Trophoblast cell (in vitro differentiated cells and primary cell): ENCODE results near the gene SPRYD3.

Experiments used
- DNase-seq, 2 donors: peaks; one replicate each; pipeline ENCODE4 v3.0.0-alpha.2; 2016
- H2AFZ ChIP-seq: 2 replicates; pipeline ENCODE4 v1.6.1; 2013; ENCODE audit warnings: low read length, moderate library complexity, mild to moderate bottlenecking; ENCODE audit not compliant: insufficient read depth, poor library complexity
- H2AK5ac ChIP-seq: 2 replicates; pipeline ENCODE4 v1.6.1; 2013; ENCODE audit warnings: mild to moderate bottlenecking, low read length
- H2BK120ac ChIP-seq: 2 replicates; pipeline ENCODE4 v1.6.1; 2013; ENCODE audit warnings: low read length, mild to moderate bottlenecking, moderate library complexity; ENCODE audit not compliant: insufficient read depth, poor library complexity
- H2BK12ac ChIP-seq: 2 replicates; pipeline ENCODE4 v1.6.1; 2013; ENCODE audit warnings: mild to moderate bottlenecking, low read length, moderate library complexity
- H2BK5ac ChIP-seq: 2 replicates; pipeline ENCODE4 v1.6.1; 2013; ENCODE audit warnings: low read length, low read depth, moderate library complexity, mild to moderate bottlenecking; ENCODE audit not compliant: poor library complexity
- H3K14ac ChIP-seq: 2 replicates; pipeline ENCODE4 v1.6.1; 2013; ENCODE audit warnings: mild to moderate bottlenecking, low read length
- H3K18ac ChIP-seq: 2 replicates; pipeline ENCODE4 v1.6.1; 2013; ENCODE audit warnings: mild to moderate bottlenecking, low read length
- H3K23ac ChIP-seq: 2 replicates; pipeline ENCODE4 v1.6.1; 2013; ENCODE audit warnings: low read length
- H3K27ac ChIP-seq: 2 replicates; pipeline ENCODE4 v1.5.1; 2013; ENCODE audit warnings: low read depth, mild to moderate bottlenecking, inconsistent platforms, low read length, moderate library complexity
- H3K27me3 ChIP-seq: 2 replicates; pipeline ENCODE4 v1.6.1; 2013; ENCODE audit warnings: inconsistent platforms, mild to moderate bottlenecking, low read length, moderate library complexity; ENCODE audit not compliant: insufficient read depth
- H3K36me3 ChIP-seq, 2 experiments: 1 replicate in 1 of 2; 2 replicates in 1 of 2; pipeline ENCODE4 v1.6.1; 2013; ENCODE audit warnings: low read length in 2 of 2, mild to moderate bottlenecking in 2 of 2, moderate library complexity in 1 of 2; ENCODE audit not compliant: insufficient read depth in 2 of 2, control insufficient read depth in 1 of 2
- H3K4ac ChIP-seq: 2 replicates; pipeline ENCODE4 v1.6.1; 2013; ENCODE audit warnings: low read depth, mild to moderate bottlenecking, low read length, moderate library complexity
- H3K4me1 ChIP-seq, 2 experiments: 1 replicate in 1 of 2; 2 replicates in 1 of 2; pipeline ENCODE4 v1.6.1; 2013; ENCODE audit warnings: low read length in 2 of 2, mild to moderate bottlenecking in 2 of 2, moderate library complexity in 1 of 2; ENCODE audit not compliant: insufficient read depth in 2 of 2, control insufficient read depth in 1 of 2
- H3K4me2 ChIP-seq: 2 replicates; pipeline ENCODE4 v1.6.1; 2013; ENCODE audit warnings: inconsistent platforms, mild to moderate bottlenecking, low read length, moderate library complexity
- H3K4me3 ChIP-seq: 2 replicates; pipeline ENCODE4 v1.5.1; 2013; ENCODE audit warnings: mild to moderate bottlenecking, low read depth, low read length, inconsistent platforms
- H3K79me1 ChIP-seq: one replicate; pipeline ENCODE4 v1.6.1; 2013; ENCODE audit warnings: low read length
- H3K79me2 ChIP-seq: 2 replicates; pipeline ENCODE4 v1.6.1; 2013; ENCODE audit warnings: low read length, mild to moderate bottlenecking; ENCODE audit not compliant: control insufficient read depth, insufficient read depth, poor library complexity
- H3K9ac ChIP-seq: 2 replicates; pipeline ENCODE4 v1.6.1; 2013; ENCODE audit warnings: mild to moderate bottlenecking, low read length
- H3K9me3 ChIP-seq: 2 replicates; pipeline ENCODE4 v1.6.1; 2013; ENCODE audit warnings: low read depth, mild to moderate bottlenecking, control low read depth, inconsistent platforms, low read length; ENCODE audit not compliant: insufficient read depth
- H4K12ac ChIP-seq: 2 replicates; pipeline ENCODE4 v1.6.1; 2013; ENCODE audit warnings: low read depth, mild to moderate bottlenecking, low read length, moderate library complexity
- H4K8ac ChIP-seq: 2 replicates; pipeline ENCODE4 v1.6.1; 2013; ENCODE audit warnings: low read depth, mild to moderate bottlenecking, low read length, moderate library complexity
- H4K91ac ChIP-seq: one replicate; pipeline ENCODE4 v1.6.1; 2013; ENCODE audit warnings: low read depth, mild to moderate bottlenecking, low read length, moderate library complexity
- WGBS: extraction: QIAGEN DNeasy Blood & Tissue Kit; methylation state at CpG from one replicate; pipeline ENCODE4 v1.1.7; 2013; ENCODE audit warnings: missing lambda C conversion rate; ENCODE audit not compliant: insufficient read length, insufficient coverage; ENCODE audit errors: extremely low coverage; 5-methylcytosine and 5-hydroxymethylcytosine counted together

The SPRYD3 gene

GRCh38 chr12:53056901-53057300 is 22.3 kb downstream of the SPRYD3 start:
- Histone ChIP-seq H2AK5ac (no peak overlapping the region), H2AFZ (no peak overlapping the region), H3K4ac (no peak overlapping the region), H3K14ac (no peak overlapping the region), H3K36me3 (no peaks in the 10 kb centered on the region), H3K79me2 (no peaks in the 10 kb centered on the region), H4K91ac (no peak overlapping the region), H2BK5ac (no peak overlapping the region), H3K4me3 (no peak overlapping the region), H3K18ac (no peak overlapping the region), H3K4me1 (peaks cover 6 to 11% of the 10 kb centered on the region in 2 experiments), H3K27me3 (no peaks in the 10 kb centered on the region), H4K8ac (no peak overlapping the region), H3K9ac (no peak overlapping the region), H3K27ac (no peak overlapping the region), H2BK12ac (no peak overlapping the region), H3K79me1 (peaks cover 2% of the 10 kb centered on the region), H4K12ac (no peak overlapping the region), H3K23ac (no peak overlapping the region), H2BK120ac (no peak overlapping the region), H3K9me3 (no peaks in the 10 kb centered on the region), H3K4me2 (no peak overlapping the region)
- no peak for DNase-seq
- no CpG with 5 or more reads among the region's 7 CpGs for WGBS

- no peak overlapping the region for H4K12ac ChIP-seq
These were observed 22.9 kb downstream of the SPRYD3 start for GRCh38 chr12:53056296-53056695.

GRCh38 chr12:53055471-53056266 is 23.5 kb downstream of the SPRYD3 start:
- WGBS, result no CpG with 5 or more reads among the region's 15 CpGs
- no peaks in the 10 kb centered on the region for H3K9me3 ChIP-seq
- H3K79me1 ChIP-seq, result peaks cover 3% of the 10 kb centered on the region
- no peak overlapping the region for H3K23ac ChIP-seq
- H2BK5ac ChIP-seq, result no peak overlapping the region
- H4K91ac ChIP-seq, result no peak overlapping the region
- H3K27ac ChIP-seq, result no peak overlapping the region
- H3K14ac ChIP-seq, result no peak overlapping the region
- H2AK5ac ChIP-seq, result no peak overlapping the region
- H3K27me3 ChIP-seq, result no peaks in the 10 kb centered on the region
- no peak overlapping the region for H3K9ac ChIP-seq
- H3K79me2 ChIP-seq, result no peaks in the 10 kb centered on the region
- H3K4me2 ChIP-seq, result no peak overlapping the region
- no peak overlapping the region for H2BK12ac ChIP-seq
- H4K12ac ChIP-seq, result no peak overlapping the region
- DNase-seq, result no peak
- H3K4me1 ChIP-seq, result peaks cover 18 to 23% of the 10 kb centered on the region in 2 experiments
- H2BK120ac ChIP-seq, result no peak overlapping the region
- no peak overlapping the region for H2AFZ ChIP-seq
- no peaks in the 10 kb centered on the region for H3K36me3 ChIP-seq
- H3K4ac ChIP-seq, result no peak overlapping the region
- no peak overlapping the region for H4K8ac ChIP-seq
- no peak overlapping the region for H3K4me3 ChIP-seq
- H3K18ac ChIP-seq, result no peak overlapping the region

More at GRCh38 chr12:53056296-53056695, 22.9 kb downstream of the SPRYD3 start:
- DNase-seq, result no peak
- Histone ChIP-seq H2BK5ac (no peak overlapping the region), H3K23ac (no peak overlapping the region), H3K79me2 (no peaks in the 10 kb centered on the region), H3K4me1 (peaks cover 11 to 17% of the 10 kb centered on the region in 2 experiments), H3K4ac (no peak overlapping the region), H3K14ac (no peak overlapping the region), H2BK12ac (no peak overlapping the region), H3K18ac (no peak overlapping the region), H3K27me3 (no peaks in the 10 kb centered on the region), H3K79me1 (peaks cover 3% of the 10 kb centered on the region), H3K36me3 (no peaks in the 10 kb centered on the region), H2AFZ (no peak overlapping the region), H3K9me3 (no peaks in the 10 kb centered on the region), H3K9ac (no peak overlapping the region), H4K91ac (no peak overlapping the region), H3K4me2 (no peak overlapping the region), H2AK5ac (no peak overlapping the region), H3K4me3 (no peak overlapping the region), H4K8ac (no peak overlapping the region), H3K27ac (no peak overlapping the region), H2BK120ac (no peak overlapping the region)
- WGBS, result no CpG with 5 or more reads among the region's 5 CpGs

- H2BK5ac ChIP-seq, result peak overlapping the region; percentile 79
- peak; percentile 95 to 97 for DNase-seq
- peaks cover 10% of the 10 kb centered on the region for H3K79me1 ChIP-seq
- no peaks in the 10 kb centered on the region for H3K9me3 ChIP-seq
- H4K8ac ChIP-seq, result peak overlapping the region; percentile 64
- peak overlapping the region; percentile 75 for H3K14ac ChIP-seq
- no CpG with 5 or more reads among the region's 48 CpGs for WGBS
- no peaks in the 10 kb centered on the region for H3K27me3 ChIP-seq
- peak overlapping the region; percentile 80 for H3K4me3 ChIP-seq
- peak overlapping the region; percentile 77 for H2AFZ ChIP-seq
- H3K23ac ChIP-seq, result no peak overlapping the region
- H4K91ac ChIP-seq, result peak overlapping the region; percentile 58
- H3K27ac ChIP-seq, result peak overlapping the region; percentile 66
- peak overlapping the region; percentile 75 for H3K18ac ChIP-seq
- no peak overlapping the region for H4K12ac ChIP-seq
- no peaks in the 10 kb centered on the region for H3K36me3 ChIP-seq
- no peak overlapping the region for H3K9ac ChIP-seq
- peak overlapping the region; percentile 70 for H3K4me2 ChIP-seq
- peak overlapping the region; percentile 48 for H2BK12ac ChIP-seq
- H3K4me1 ChIP-seq, result peaks cover 31 to 35% of the 10 kb centered on the region in 2 experiments
- H3K4ac ChIP-seq, result no peak overlapping the region
- peak overlapping the region; percentile 50 for H2BK120ac ChIP-seq
- no peaks in the 10 kb centered on the region for H3K79me2 ChIP-seq
- H2AK5ac ChIP-seq, result no peak overlapping the region
These were observed 24.9 kb downstream of the SPRYD3 start for GRCh38 chr12:53054112-53054878.
